ENCODE data around the gene SLC16A3.

The SLC16A3 gene

DNA sequence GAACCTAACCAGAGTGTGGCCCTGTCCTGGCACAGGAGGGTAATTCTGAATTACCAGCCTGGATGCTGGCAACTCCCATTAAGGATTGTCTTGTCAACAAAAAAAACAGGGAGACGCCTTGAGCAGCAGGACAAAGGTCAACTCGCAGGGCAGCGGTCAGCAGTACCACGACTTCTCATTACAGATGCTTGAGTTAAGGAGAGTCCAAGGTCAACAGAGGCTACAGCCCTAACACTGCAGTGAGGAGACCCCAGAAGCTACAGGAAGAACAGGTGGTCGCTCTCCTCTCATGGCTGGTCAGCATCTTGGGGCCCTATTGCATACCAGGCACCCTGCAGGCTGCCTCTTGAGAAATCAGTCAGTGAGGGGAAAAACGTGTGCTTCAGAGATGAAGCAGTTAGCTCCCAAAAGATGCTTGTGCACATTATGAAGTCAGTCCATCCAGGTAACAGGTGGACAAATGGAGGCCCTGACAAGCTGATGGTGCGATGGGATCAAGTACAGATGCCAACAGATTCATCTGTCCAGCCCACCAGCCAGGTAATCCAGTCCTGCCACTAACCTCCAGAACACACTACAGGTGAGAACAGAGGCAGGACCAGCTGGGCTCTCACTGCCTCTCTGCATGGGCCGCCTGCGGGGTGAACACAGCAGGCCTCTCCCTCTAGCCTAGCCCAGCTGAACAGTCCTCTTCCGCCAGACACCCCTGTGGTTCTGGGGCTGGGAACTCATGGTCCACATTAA, 40.5 kb downstream of the SLC16A3 start:
- Mint-ChIP-seq H3K4me1 (peaks cover 48% of the 10 kb centered on the region), H3K36me3 (ENCODE audit: low read depth) (peaks cover 60% of the 10 kb centered on the region), H3K4me3 (peak overlapping the region; percentile 33 to 98 (median 91)), H3K9me3 (no peaks in the 10 kb centered on the region), H3K27me3 (ENCODE audit: low read depth) (no peaks in the 10 kb centered on the region), H3K27ac (peak overlapping the region; percentile 11 to 71 (median 64))
- TF ChIP-seq, protein P1, sequence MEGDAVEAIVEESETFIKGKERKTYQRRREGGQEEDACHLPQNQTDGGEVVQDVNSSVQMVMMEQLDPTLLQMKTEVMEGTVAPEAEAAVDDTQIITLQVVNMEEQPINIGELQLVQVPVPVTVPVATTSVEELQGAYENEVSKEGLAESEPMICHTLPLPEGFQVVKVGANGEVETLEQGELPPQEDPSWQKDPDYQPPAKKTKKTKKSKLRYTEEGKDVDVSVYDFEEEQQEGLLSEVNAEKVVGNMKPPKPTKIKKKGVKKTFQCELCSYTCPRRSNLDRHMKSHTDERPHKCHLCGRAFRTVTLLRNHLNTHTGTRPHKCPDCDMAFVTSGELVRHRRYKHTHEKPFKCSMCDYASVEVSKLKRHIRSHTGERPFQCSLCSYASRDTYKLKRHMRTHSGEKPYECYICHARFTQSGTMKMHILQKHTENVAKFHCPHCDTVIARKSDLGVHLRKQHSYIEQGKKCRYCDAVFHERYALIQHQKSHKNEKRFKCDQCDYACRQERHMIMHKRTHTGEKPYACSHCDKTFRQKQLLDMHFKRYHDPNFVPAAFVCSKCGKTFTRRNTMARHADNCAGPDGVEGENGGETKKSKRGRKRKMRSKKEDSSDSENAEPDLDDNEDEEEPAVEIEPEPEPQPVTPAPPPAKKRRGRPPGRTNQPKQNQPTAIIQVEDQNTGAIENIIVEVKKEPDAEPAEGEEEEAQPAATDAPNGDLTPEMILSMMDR (IDR thresholded peaks at IDR 0.05; ENCODE audit: unreplicated experiment in 3 of 3) = no peak

DNA sequence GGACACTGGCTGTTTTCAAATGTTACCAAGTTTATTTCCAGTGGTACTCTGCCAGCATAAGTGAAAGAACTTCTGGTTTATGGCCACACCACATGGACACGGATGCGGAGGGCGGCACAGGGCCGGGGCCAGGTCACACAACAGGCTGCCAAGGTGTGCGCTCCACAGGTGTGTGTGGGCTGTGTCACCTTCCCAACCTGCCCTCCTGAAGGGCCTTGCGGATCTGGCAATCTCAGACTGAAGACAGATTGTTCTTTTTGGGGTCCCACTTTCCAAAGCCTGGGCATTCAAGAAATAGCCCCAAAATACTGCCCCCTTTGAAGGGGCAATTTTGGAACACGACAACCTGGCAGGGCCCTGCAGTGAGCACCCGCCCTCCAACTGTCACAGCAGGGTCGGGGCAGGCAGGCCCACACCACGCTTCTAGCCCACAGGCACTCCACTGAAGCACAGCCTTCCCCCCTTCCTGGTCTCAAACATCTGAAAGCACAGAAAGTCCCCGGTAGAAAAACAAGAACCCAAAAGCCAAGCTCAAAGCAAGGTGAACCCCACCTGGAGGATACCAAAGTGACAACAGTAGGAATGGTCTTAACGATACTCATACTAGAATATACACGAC, 41.1 kb downstream of the SLC16A3 start:
- H3K27ac Mint-ChIP-seq = peak overlapping the region; percentile 11 to 71 (median 65)
- H3K27me3 Mint-ChIP-seq (ENCODE audit: low read depth) = peaks cover 2% of the 10 kb centered on the region
- TF ChIP-seq, protein P1 (IDR thresholded peaks at IDR 0.05; ENCODE audit: unreplicated experiment in 3 of 3) = no peak
- H3K4me3 Mint-ChIP-seq = peak overlapping the region; percentile 91 to 98 (median 93)
- peaks cover 53% of the 10 kb centered on the region for H3K36me3 Mint-ChIP-seq (ENCODE audit: low read depth)
- peaks cover 48% of the 10 kb centered on the region for H3K4me1 Mint-ChIP-seq
- H3K9me3 Mint-ChIP-seq = no peaks in the 10 kb centered on the region

DNA sequence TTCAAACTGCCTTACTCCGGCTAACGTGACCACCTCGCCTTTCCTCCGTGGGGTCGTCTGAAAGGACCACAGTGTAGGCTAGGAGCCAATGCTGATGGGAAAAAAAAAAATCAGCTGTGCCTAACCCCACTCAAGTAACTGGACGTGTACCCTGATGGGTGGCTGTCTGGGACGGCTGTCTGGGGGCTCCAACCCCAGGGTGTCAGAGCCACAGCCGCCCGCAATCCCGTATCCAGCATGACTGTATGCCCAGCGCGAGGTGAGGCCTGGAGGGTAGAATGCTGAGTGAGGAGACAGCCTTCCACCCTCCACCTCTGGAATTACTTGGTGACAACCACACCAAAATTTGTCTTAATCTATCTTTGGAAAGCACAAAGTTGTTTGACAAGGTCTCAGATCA, 41.8 kb downstream of the SLC16A3 start:
- Mint-ChIP-seq H3K27me3 (ENCODE audit: low read depth) (peaks cover 4% of the 10 kb centered on the region), H3K4me3 (peak overlapping the region; percentile 91 to 98 (median 93)), H3K4me1 (peaks cover 48% of the 10 kb centered on the region), H3K36me3 (ENCODE audit: low read depth) (peaks cover 47% of the 10 kb centered on the region), H3K9me3 (no peaks in the 10 kb centered on the region), H3K27ac (peak overlapping the region in 2 of 3 experiments; percentile 65 to 66)
- TF ChIP-seq, protein P1 (IDR thresholded peaks at IDR 0.05; ENCODE audit: unreplicated experiment in 3 of 3) = no peak

DNA sequence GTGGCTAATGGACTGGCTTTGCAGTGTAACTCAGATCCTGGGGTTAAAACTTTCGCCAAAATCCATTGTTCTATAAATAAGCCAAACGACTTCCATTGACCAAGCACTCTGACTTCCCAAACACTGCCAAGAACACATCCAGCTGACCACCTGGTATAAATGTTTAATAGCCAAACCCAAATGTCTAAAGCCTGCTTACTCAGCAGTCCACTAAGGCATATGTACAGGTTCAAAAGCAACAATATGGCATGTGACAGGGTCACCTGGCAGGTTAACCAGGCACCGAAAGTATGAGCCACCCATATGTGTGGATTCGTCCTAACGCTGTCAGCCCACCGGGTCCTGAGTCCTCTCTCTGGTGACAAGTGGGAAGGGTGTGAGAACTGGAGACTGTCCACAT, 42.6 kb downstream of the SLC16A3 start:
- H3K27me3 Mint-ChIP-seq (ENCODE audit: low read depth) = peaks cover 4% of the 10 kb centered on the region
- H3K36me3 Mint-ChIP-seq (ENCODE audit: low read depth) = peaks cover 39% of the 10 kb centered on the region
- TF ChIP-seq, protein P1 (IDR thresholded peaks at IDR 0.05; ENCODE audit: unreplicated experiment in 3 of 3) = no peak
- H3K27ac Mint-ChIP-seq = peak overlapping the region in 1 of 3 experiments; percentile 94
- peaks cover 44% of the 10 kb centered on the region for H3K4me1 Mint-ChIP-seq
- peak overlapping the region; percentile 91 to 98 (median 93) for H3K4me3 Mint-ChIP-seq
- no peaks in the 10 kb centered on the region for H3K9me3 Mint-ChIP-seq

DNA sequence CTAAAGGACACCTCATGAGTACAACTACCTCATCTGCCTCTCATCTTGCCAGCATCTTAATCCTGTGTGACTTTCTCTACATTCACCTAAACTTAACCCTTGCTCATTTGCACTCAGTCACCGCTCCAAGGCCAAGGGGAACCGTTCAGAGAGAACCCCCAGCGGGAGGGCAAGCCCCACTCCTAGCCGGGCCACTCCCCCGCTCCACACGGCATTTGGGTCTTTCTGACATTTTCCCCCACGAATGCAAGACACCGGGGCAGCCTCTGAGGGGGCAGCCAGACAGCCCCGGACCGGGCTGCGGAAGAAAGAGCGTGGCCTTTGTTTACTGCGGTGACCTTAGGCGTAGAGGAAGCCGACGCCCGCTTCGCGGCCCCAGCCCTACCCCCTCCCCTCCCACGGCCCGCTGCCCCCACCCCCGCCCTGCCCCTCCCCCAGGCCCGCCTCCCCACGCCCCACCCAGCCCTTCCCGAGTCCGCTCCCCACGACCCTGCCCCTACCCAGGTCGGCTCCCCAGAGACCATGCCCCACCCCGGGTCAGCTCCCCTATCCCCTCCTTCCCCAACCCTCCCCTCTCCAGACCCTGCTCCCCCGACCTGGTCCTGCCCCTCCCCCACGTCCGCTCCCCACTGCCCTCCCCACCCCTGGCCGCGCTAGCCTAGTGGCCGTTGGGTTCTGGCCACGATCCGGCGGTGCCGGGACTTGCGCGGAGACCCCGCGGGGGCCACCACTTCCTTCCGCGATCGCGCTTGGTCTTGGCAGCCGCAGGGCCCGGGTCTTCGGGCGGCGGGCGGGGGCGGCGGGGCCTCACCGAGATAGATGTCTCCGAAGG, 43.9 kb downstream of the SLC16A3 start:
- Mint-ChIP-seq H3K4me3 (peak overlapping the region; percentile 93 to 98 (median 95)), H3K9me3 (no peaks in the 10 kb centered on the region), H3K36me3 (ENCODE audit: low read depth) (peaks cover 35% of the 10 kb centered on the region), H3K27me3 (ENCODE audit: low read depth) (peaks cover 7% of the 10 kb centered on the region), H3K4me1 (peaks cover 42% of the 10 kb centered on the region), H3K27ac (peak overlapping the region; percentile 97 to 100 (median 99))
- TF ChIP-seq, protein P1 (IDR thresholded peaks at IDR 0.05; ENCODE audit: unreplicated experiment in 3 of 3) = no peak
